ENCODE measurements around the gene MBOAT1.

DNA sequence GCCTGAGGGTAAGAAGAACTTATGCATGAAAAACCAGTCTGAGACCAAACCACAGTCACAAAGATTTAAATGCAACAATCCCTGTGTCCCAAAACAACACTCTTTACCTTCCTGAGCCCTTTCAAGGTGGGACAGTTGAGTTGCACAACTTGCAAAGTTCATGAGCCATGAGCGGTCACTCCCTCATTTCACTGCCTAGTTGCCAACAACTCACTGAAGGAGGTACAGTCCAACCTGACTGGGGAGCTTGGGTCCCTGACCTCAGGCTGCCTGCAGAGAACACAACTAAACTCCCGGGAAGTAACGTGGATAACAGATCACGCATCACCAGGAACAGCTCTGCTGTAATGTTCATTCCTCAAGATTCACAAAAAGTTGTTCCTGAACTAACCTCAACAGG is 69.4 kb downstream of the MBOAT1 start:
- no peak for TF ChIP-seq POLR2A (IDR thresholded peaks at IDR 0.05)
- TF ChIP-seq EP300 (IDR thresholded peaks at IDR 0.05): no peak

All from stomach (tissue), 4 donors.